ENCODE data around the gene RAB29. TPM values are rescaled to one million over a fixed set of nuclear protein-coding genes. Genes with fewer than 3 reads are reported as not detected.

RAB29 gene
- total and polyA plus RNA-seq, 9 of the 15 experiments (the other 6 are each of a cell fraction or from before 2014, with no cell fraction given): 6.3 to 17.6 (median 8.0) TPM

DNA sequence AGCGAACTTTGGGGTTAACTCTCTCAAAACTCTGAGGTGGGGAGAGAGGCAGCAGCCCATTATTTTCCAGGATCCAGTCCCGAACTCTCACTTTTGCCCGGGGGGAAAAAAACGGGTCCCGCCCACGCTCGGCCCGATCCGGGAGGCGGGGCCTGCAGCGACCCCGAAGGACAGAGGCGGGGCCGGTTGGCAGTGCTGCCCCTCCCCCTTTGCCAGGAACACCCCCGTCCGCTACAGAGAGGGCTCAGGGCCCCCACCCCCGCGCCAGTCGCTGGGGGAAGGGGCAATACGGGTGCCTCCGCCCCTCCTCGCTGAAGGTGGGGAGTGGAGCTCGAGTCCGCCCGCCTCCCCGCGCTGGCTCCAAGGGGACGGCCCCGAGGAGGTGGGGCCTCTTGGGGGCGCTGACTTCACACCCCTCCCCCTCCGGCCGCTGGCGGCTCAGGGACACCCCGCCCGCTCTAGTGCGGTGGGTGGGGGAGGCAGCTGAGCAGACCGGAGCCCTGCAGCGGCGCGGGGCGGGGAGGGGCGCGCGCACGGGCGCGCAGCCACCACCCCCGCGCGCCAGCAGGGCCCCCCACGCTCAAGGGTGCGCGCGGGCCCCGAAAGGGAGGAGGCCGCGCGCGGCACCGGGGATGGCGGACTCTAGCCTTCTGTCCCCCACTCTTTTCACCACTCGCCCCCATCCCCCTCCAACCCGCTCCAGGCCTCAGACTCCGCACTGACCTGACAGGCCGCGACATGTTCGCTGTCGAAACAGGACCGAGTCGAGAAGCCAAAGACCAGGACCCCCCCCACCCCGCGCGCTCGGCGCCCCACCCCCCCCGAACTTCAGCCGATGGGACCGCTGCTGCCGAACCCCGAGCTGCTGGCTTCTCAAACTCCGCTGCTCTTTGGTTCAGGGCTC, 25.8 kb downstream of the RAB29 start (continued):
- TF ChIP-seq ZNF3 (CRISPR knock-in tag; IDR thresholded peaks at IDR 0.05) (no peak), SIX5 (IDR thresholded peaks at IDR 0.05; ENCODE audit: borderline replicate concordance in 1 of 2, insufficient read depth in 1 of 2, low read depth in 1 of 2, low read length in 2 of 2) (no peak), MECOM (CRISPR knock-in tag; IDR thresholded peaks at IDR 0.05) (no peak), SMAD1 (IDR thresholded peaks at IDR 0.05; ENCODE audit: low read depth, low read length, partially characterized antibody) (no peak), ZNF830 (CRISPR knock-in tag; IDR thresholded peaks at IDR 0.05) (peak; percentile 70), TARDBP (IDR thresholded peaks at IDR 0.05) (peak; percentile 58; the same call in 1 of the 2 replicates), TEAD4 (IDR thresholded peaks at IDR 0.05; ENCODE audit: low read length) (no peak), TEAD4 (CRISPR knock-in tag; IDR thresholded peaks at IDR 0.05; ENCODE audit: borderline replicate concordance) (no peak), FOXJ3 (CRISPR knock-in tag; IDR thresholded peaks at IDR 0.05) (no peak), ZFPM2 (CRISPR knock-in tag; IDR thresholded peaks at IDR 0.05) (no peak; the same call in 1 of the 2 replicates), MIER1 (IDR thresholded peaks at IDR 0.05; ENCODE audit: low read depth) (0 out of 2 replicates have a peak, but pooled peaks have one; percentile 38)
- TF ChIP-seq, protein P1, sequence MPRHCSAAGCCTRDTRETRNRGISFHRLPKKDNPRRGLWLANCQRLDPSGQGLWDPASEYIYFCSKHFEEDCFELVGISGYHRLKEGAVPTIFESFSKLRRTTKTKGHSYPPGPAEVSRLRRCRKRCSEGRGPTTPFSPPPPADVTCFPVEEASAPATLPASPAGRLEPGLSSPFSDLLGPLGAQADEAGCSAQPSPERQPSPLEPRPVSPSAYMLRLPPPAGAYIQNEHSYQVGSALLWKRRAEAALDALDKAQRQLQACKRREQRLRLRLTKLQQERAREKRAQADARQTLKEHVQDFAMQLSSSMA (CRISPR knock-in tag; IDR thresholded peaks at IDR 0.05): no peak
- TF ChIP-seq, protein P2, sequence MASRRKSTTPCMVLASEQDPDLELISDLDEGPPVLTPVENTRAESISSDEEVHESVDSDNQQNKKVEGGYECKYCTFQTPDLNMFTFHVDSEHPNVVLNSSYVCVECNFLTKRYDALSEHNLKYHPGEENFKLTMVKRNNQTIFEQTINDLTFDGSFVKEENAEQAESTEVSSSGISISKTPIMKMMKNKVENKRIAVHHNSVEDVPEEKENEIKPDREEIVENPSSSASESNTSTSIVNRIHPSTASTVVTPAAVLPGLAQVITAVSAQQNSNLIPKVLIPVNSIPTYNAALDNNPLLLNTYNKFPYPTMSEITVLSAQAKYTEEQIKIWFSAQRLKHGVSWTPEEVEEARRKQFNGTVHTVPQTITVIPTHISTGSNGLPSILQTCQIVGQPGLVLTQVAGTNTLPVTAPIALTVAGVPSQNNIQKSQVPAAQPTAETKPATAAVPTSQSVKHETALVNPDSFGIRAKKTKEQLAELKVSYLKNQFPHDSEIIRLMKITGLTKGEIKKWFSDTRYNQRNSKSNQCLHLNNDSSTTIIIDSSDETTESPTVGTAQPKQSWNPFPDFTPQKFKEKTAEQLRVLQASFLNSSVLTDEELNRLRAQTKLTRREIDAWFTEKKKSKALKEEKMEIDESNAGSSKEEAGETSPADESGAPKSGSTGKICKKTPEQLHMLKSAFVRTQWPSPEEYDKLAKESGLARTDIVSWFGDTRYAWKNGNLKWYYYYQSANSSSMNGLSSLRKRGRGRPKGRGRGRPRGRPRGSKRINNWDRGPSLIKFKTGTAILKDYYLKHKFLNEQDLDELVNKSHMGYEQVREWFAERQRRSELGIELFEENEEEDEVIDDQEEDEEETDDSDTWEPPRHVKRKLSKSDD (conservative IDR thresholded peaks at IDR 0.05; ENCODE audit: low read length): no peak
- TF ChIP-seq, protein P3, sequence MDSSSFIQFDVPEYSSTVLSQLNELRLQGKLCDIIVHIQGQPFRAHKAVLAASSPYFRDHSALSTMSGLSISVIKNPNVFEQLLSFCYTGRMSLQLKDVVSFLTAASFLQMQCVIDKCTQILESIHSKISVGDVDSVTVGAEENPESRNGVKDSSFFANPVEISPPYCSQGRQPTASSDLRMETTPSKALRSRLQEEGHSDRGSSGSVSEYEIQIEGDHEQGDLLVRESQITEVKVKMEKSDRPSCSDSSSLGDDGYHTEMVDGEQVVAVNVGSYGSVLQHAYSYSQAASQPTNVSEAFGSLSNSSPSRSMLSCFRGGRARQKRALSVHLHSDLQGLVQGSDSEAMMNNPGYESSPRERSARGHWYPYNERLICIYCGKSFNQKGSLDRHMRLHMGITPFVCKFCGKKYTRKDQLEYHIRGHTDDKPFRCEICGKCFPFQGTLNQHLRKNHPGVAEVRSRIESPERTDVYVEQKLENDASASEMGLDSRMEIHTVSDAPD (CRISPR knock-in tag; IDR thresholded peaks at IDR 0.05): no peak
- TF ChIP-seq, protein P4, sequence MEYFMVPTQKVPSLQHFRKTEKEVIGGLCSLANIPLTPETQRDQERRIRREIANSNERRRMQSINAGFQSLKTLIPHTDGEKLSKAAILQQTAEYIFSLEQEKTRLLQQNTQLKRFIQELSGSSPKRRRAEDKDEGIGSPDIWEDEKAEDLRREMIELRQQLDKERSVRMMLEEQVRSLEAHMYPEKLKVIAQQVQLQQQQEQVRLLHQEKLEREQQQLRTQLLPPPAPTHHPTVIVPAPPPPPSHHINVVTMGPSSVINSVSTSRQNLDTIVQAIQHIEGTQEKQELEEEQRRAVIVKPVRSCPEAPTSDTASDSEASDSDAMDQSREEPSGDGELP (CRISPR knock-in tag; IDR thresholded peaks at IDR 0.05; ENCODE audit: borderline replicate concordance): peak; percentile 86
- TF ChIP-seq, protein P5, sequence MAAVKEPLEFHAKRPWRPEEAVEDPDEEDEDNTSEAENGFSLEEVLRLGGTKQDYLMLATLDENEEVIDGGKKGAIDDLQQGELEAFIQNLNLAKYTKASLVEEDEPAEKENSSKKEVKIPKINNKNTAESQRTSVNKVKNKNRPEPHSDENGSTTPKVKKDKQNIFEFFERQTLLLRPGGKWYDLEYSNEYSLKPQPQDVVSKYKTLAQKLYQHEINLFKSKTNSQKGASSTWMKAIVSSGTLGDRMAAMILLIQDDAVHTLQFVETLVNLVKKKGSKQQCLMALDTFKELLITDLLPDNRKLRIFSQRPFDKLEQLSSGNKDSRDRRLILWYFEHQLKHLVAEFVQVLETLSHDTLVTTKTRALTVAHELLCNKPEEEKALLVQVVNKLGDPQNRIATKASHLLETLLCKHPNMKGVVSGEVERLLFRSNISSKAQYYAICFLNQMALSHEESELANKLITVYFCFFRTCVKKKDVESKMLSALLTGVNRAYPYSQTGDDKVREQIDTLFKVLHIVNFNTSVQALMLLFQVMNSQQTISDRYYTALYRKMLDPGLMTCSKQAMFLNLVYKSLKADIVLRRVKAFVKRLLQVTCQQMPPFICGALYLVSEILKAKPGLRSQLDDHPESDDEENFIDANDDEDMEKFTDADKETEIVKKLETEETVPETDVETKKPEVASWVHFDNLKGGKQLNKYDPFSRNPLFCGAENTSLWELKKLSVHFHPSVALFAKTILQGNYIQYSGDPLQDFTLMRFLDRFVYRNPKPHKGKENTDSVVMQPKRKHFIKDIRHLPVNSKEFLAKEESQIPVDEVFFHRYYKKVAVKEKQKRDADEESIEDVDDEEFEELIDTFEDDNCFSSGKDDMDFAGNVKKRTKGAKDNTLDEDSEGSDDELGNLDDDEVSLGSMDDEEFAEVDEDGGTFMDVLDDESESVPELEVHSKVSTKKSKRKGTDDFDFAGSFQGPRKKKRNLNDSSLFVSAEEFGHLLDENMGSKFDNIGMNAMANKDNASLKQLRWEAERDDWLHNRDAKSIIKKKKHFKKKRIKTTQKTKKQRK (IDR thresholded peaks at IDR 0.05; ENCODE audit: borderline replicate concordance, low read depth, low read length): no peak

Measured in K562 (cell line).